Measurements from ENCODE around the gene CGB5.
"Not testable (repeated sequence)": the region's sequence is repeated elsewhere in the genome, so short reads cannot be mapped to it uniquely, and the experiment has no call there.

CGB5 gene

DNA sequence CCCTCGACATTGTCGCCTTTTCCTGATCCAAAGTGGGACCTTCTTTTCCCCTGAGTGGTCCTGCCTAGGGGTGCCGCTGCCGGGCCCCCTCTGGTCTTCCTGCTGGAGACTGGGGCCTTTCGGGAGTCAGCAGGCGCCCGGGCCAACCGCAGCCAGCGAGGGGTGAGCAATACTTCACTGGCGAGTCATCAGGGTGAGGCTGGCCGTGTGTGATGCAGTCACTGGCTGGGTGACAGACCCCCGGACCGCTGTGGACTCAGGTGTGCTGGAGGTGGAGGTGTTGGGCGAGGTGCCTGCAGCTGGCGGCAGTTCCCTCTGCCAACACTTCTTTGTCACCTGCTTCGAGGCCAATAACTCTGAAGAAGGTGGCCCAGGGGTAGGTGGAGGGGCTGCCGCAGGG is 1.5 kb upstream of the CGB5 start:
- FAIRE-seq (no peak), DNase-seq (ENCODE audit: insufficient read length, low spot score) (no peak)
- TF ChIP-seq, protein P1, sequence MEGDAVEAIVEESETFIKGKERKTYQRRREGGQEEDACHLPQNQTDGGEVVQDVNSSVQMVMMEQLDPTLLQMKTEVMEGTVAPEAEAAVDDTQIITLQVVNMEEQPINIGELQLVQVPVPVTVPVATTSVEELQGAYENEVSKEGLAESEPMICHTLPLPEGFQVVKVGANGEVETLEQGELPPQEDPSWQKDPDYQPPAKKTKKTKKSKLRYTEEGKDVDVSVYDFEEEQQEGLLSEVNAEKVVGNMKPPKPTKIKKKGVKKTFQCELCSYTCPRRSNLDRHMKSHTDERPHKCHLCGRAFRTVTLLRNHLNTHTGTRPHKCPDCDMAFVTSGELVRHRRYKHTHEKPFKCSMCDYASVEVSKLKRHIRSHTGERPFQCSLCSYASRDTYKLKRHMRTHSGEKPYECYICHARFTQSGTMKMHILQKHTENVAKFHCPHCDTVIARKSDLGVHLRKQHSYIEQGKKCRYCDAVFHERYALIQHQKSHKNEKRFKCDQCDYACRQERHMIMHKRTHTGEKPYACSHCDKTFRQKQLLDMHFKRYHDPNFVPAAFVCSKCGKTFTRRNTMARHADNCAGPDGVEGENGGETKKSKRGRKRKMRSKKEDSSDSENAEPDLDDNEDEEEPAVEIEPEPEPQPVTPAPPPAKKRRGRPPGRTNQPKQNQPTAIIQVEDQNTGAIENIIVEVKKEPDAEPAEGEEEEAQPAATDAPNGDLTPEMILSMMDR (IDR thresholded peaks at IDR 0.05; ENCODE audit: insufficient read depth, missing control alignments), result no peak

DNA sequence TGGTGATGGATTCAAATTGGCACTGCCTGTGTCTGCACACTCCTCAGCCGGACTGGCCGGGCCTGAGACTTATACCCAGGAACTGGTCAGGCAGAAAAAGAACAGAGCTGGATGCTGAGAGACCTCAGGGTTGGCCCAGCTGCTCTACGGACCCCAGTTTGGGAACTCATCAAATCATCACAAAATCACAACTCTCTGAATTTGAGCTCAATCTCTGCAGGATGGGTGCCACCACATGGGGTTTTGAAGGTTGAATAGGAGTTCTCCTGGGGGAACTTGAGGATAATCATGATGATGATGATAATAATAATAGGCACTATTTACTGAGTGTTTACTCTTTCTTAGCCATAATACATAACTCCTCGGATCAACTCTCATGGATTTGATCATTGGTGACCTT is 982 bp upstream of the CGB5 start:
- FAIRE-seq, result not testable (repeated sequence)

DNA sequence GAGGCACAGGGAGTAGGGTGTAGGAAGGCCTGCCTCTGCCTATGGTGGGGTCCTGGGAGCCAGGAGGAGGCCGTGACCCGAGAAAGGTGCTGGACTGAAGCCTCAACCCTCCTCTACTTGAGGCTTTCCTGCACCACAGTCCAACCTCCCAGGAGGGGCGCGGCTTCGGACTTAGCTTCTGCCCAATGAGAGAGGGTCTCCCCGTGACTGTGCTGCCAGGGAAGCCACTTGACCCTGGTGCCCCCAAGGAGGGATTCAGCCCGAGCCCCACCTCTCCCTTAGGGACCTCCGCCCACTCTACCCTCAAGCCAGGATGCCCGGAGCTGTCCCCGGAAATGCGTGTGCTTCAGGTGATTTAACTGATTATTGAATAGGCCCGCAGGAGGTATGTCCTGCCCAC is 5.4 kb downstream of the CGB5 start, which contains the start of gene CGB8:
Gene CGB8 (minus strand): TSS at position 101 of the 400 bp plus-strand sequence. CDS start 372 bp downstream, outside the sequence.
- DNase-seq (ENCODE audit: insufficient read length, low spot score); FAIRE-seq: not testable (repeated sequence)

More for the DNA sequence above, 982 bp upstream of the CGB5 start:
- not testable (repeated sequence) for DNase-seq (ENCODE audit: insufficient read length, low spot score)

DNA sequence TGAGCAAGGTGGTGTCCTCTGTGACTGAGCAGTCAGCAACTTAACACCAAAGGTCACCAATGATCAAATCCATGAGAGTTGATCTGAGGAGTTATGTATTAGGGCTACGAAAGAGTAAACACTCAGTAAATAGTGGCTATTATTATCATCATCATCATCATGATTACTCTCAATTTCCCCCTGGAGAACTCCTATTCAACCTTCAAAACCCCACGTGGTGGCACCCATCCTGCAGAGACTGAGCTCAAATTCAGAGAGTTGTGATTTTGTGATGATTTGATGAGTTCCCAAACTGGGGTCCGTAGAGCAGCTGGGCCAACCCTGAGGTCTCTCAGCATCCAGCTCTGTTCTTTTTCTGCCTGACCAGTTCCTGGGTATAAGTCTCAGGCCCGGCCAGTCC is 6.2 kb downstream of the CGB5 start:
- DNase-seq (ENCODE audit: insufficient read length, low spot score); FAIRE-seq: not testable (repeated sequence)

DNA sequence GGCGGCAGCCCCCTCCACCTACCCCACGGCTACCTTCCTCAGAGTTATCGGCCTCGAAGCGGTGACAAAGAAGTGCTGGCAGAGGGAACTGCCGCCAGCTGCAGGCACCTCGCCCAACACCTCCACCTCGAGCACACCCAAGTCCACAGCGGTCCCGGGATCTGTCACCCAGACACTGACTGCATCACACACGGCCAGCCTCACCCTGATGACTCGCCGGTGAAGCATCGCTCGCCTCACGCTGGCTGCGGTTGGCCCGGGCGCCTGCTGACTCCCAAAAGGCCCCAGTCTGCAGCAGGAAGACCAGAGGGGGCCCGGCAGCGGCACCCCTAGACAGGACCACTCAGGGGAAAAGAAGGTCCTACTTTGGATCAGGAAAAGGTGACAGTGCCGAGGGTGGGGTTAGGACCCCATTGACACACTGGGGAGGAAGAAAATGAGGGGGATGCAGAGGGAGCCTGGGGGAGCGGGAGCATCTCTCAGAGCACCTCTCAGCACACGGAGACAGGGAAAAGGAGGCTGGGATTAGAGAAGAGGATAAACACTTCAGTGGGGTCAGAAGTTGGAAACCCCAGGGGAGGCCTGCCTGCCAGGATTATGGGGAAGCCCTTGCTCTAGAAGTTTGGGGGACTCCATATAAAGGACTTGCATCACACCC is 6.9 kb downstream of the CGB5 start:
- not testable (repeated sequence) for FAIRE-seq; DNase-seq (ENCODE audit: insufficient read length, low spot score)

DNA sequence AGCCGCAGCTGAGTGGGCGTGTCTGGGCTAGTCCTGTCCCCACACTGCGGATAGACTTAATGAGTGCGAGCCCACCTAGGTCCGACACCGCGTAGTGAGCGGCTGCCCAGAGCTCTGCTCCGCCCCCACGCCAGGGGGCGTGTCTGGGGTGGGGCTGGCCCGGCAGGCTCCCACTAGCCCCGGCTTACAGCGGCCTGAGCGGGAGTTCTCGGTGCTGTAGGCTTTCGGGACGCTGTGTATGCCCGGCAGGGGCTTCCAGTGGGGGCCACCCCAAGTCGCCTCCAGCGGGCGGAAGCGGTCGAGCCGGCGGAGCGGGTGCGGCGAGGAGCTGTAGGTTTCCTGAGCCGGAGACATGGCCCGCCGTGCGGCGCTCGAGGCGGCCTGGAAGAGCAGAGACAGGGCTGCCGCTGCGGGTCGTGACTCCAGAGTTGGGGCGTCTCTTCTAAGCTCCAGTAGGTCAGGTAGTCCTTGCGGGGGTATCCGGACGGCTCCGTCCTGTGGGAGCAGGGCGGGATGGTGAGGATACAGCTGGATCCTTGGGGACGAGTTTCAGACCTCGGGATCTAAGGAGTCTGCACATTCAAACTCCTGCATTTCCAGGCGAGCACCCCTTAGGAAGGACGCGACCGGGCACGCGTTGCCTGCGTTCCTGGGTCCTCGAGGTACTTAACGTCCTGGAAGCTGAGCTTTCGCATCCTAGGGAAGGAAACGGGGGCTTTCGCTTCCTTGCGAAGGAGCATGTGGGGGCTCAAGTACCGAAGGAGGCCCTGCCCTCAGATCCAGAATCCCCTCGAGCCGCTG is 12.7 kb downstream of the CGB5 start:
- DNase-seq (ENCODE audit: insufficient read length, low spot score) (peak; percentile 98), FAIRE-seq (no peak)
- TF ChIP-seq, protein P1 (IDR thresholded peaks at IDR 0.05; ENCODE audit: insufficient read depth, missing control alignments), result peak; percentile 13

DNA sequence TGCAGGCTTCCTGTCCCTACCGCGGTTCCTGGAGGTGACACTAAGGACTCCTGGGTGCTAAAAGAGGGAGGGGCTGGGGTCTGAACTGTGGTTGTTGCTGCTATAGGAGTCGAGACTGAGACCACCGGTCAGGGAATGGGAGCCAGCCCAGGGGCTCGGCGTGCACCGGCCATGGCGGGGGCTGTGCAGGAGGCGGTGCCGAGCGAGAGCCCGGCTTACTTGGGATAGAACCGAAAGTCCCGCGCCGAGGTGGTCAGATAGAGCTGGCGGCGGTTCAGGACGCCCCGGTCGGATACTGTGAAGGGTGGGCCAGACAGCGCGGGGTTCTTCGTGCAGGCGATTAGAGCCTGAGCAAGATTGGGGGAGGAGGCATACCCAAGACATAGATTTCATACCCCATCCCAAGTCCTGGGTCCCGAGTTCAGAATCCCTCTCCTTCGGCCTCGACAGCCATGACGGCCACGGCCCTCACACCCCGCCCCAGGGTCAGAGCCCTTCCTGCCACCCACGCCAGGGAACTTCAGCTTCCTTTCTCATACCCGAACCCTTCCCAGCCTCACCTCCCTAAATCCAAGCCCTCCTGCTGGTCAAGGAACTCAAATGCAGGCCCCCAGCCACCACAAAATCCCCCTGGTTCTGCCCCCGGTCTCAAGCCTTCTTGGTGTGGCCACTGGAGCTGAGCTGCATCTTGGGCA is 13.4 kb downstream of the CGB5 start:
- not testable (repeated sequence) for FAIRE-seq; DNase-seq (ENCODE audit: insufficient read length, low spot score)

DNA sequence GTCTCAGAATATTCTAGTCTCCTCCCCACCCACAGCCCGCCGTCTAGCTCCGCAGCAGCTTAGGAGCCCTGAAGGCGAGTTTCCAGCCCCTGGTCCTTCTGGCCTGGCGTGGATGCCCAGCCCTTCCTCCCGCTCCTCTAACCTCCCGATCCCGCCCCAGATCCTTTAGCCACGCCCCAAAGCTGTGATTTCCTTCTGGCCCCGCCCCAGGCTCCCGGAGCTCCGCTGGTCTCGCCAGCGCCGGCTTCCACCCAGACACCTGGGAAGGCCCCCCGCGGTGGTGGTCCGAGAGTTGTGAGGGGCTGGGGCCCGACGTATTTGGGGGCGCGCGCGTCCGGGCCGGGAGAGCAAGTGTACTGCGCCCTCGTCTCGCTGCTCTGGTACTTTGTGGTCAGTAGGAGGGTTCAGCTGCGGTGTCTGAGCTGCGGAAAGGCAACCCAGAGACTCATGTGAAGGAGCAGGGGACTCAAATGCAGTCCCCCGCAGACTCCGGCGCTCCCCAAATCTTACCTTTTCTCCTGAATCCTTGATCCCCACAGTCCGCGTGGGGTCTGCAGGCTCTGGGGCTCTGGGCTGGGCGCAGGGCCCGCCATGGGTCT is 14.1 kb downstream of the CGB5 start, which contains the start of gene CGB7:
Gene CGB7 (minus strand): TSS at position 114 of the 599 bp plus-strand sequence. CDS start 2,374 bp downstream, outside the sequence.
- TF ChIP-seq, protein P1 (IDR thresholded peaks at IDR 0.05; ENCODE audit: insufficient read depth, missing control alignments), result no peak
- no peak for FAIRE-seq
- DNase-seq (ENCODE audit: insufficient read length, low spot score), result no peak

DNA sequence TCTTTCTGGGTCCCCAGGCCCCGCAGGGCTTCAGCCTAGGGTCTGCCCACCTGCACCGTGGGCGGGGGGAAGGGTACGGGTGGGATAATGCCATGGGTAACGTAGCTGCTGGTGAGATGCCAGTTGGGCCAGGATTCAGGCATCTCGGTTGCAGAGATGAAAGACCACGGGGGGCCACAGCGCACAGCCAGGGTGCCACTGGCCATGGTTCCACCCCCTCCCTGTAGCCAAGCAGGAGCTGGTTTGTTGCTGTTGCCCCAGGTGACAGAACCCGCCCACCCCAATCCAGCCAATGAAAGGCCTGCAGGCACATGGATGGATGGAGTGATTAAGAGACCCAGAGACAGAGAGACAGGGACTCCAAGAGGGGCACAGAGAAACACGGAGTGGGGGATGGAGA is 14.9 kb downstream of the CGB5 start:
- no peak for DNase-seq (ENCODE audit: insufficient read length, low spot score)
- FAIRE-seq, result no peak
- TF ChIP-seq, protein P1 (IDR thresholded peaks at IDR 0.05; ENCODE audit: insufficient read depth, missing control alignments), result no peak

Measured in D721Med (cell line).